Epithelial cell of esophagus (primary cell): ENCODE measurements around the gene FOXA3.

ENCODE experiments used
- DNase-seq: peaks from one replicate; pipeline ENCODE4 v3.0.0; 2010; ENCODE audit warnings: low read depth
- H3K4me3 ChIP-seq: 2 replicates; pipeline ENCODE4 v1.5.1; 2011; ENCODE audit warnings: mild to moderate bottlenecking, low read length, control low read depth
- TF ChIP-seq, protein P1 (sequence below): IDR thresholded peaks from 2 replicates; pipeline ENCODE4 v1.5.1; 2011; ENCODE audit warnings: low read depth, mild to moderate bottlenecking, low read length, control low read depth, inconsistent platforms; ENCODE audit not compliant: insufficient read depth; ENCODE audit errors: missing control alignments

Gene FOXA3

GRCh38 chr19:45828945-45829344 lies 35.2 kb upstream of the FOXA3 start:
- TF ChIP-seq, protein P1, sequence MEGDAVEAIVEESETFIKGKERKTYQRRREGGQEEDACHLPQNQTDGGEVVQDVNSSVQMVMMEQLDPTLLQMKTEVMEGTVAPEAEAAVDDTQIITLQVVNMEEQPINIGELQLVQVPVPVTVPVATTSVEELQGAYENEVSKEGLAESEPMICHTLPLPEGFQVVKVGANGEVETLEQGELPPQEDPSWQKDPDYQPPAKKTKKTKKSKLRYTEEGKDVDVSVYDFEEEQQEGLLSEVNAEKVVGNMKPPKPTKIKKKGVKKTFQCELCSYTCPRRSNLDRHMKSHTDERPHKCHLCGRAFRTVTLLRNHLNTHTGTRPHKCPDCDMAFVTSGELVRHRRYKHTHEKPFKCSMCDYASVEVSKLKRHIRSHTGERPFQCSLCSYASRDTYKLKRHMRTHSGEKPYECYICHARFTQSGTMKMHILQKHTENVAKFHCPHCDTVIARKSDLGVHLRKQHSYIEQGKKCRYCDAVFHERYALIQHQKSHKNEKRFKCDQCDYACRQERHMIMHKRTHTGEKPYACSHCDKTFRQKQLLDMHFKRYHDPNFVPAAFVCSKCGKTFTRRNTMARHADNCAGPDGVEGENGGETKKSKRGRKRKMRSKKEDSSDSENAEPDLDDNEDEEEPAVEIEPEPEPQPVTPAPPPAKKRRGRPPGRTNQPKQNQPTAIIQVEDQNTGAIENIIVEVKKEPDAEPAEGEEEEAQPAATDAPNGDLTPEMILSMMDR: no peak
- no peak overlapping the region for H3K4me3 ChIP-seq
- DNase-seq: no peak

GRCh38 chr19:45834970-45835369 lies 29.2 kb upstream of the FOXA3 start:
- DNase-seq: no peak
- no peak overlapping the region for H3K4me3 ChIP-seq
- TF ChIP-seq, protein P1: no peak

- DNase-seq: no peak
- H3K4me3 ChIP-seq: no peak overlapping the region
- TF ChIP-seq, protein P1: no peak
Measured at GRCh38 chr19:45842198-45842597, 21.9 kb upstream of the FOXA3 start.

- no peak for DNase-seq
- no peak overlapping the region for H3K4me3 ChIP-seq
- TF ChIP-seq, protein P1: no peak
Measured at GRCh38 chr19:45847663-45848062, 16.5 kb upstream of the FOXA3 start.

GRCh38 chr19:45848922-45849321 lies 15.2 kb upstream of the FOXA3 start:
- H3K4me3 ChIP-seq: no peak overlapping the region
- DNase-seq: no peak
- TF ChIP-seq, protein P1: peak; percentile 46

GRCh38 chr19:45852145-45852750 lies 11.9 kb upstream of the FOXA3 start:
- TF ChIP-seq, protein P1: no peak
- no peak overlapping the region for H3K4me3 ChIP-seq
- DNase-seq: no peak

- H3K4me3 ChIP-seq: no peak overlapping the region
- TF ChIP-seq, protein P1: no peak
- DNase-seq: no peak
Measured at GRCh38 chr19:45852983-45853382, 11.1 kb upstream of the FOXA3 start.
